ENCODE data around the gene S100A6.

GRCh38 chr1:153546796-153547559 lies 11.2 kb upstream of the S100A6 start:
- TF ChIP-seq ZNF274 (IDR thresholded peaks at IDR 0.05; ENCODE audit: low read depth, low read length) (no peak), YY1 (IDR thresholded peaks at IDR 0.05; ENCODE audit: insufficient read depth, insufficient read length) (no peak)

Measured in NT2/D1 (cell line).